HepG2 (cell line): ENCODE measurements around the gene SLC36A2. TPM values are rescaled to one million over a fixed set of nuclear protein-coding genes. Genes with fewer than 3 reads are reported as not detected.

Source experiments
- ATAC-seq: fragments of 200-7000 bp; cut with Tn5 transposase; 3 replicates; pipeline ENCODE4 v1.9.1; 2020; ENCODE audit warnings: mild to moderate bottlenecking, moderate library complexity
- BruUV-seq: library from RNA; stranded (reverse); fragments of 400-500 nt; replicated peaks from 2 replicates; lab custom pipeline; 2021; lab: Mats Ljungman, UMichigan
- CTCF ChIA-PET: fragments of 300-600 bp; formaldehyde crosslinking; extraction: SDS; loops from one replicate; lab custom pipeline; 2021; ENCODE audit warnings: low total read pairs, inconsistent platforms, low intra/inter-chr PET ratio; lab: Yijun Ruan, JAX
- POLR2A ChIA-PET: fragments of 350-600 bp; sonication (Branson Sonifier 250); formaldehyde crosslinking; loops from one replicate; lab custom pipeline; 2020; ENCODE audit warnings: antibody characterized with exemption, inconsistent platforms; lab: Yijun Ruan, JAX
- DNase-seq: peaks from one replicate; pipeline ENCODE4 v3.0.0-alpha.2; 2015; ENCODE audit warnings: low spot score
- FAIRE-seq: peaks from 3 replicates; lab custom pipeline; 2011; peaks lifted over from hg19 to GRCh38; lab: Jason Lieb, UNC
- H2AFZ ChIP-seq: one replicate; pipeline ENCODE4 v1.6.1; 2011; ENCODE audit warnings: low read length, inconsistent platforms
- H3K27ac ChIP-seq: fragments of 300-600 bp; 3 replicates; pipeline ENCODE4 v1.8.0; 2011; ENCODE audit warnings: mixed run types, mild to moderate bottlenecking, mixed read lengths, low read length, inconsistent platforms; ENCODE audit not compliant: insufficient read depth; ENCODE audit errors: extremely low read length
- H3K27me3 ChIP-seq, 2 experiments: fragments of 200-600 bp in 1 of 2; 2 replicates in 1 of 2; 3 replicates in 1 of 2; pipeline versions ENCODE4 v1.6.0 to v1.8.0; 2011; ENCODE audit warnings: low read length in 2 of 2, mild to moderate bottlenecking in 2 of 2, moderate library complexity in 2 of 2, inconsistent platforms in 1 of 2; ENCODE audit not compliant: insufficient read depth in 2 of 2, control insufficient read depth in 1 of 2
- H3K36me3 ChIP-seq, 2 experiments: fragments of 200-600 bp in 1 of 2; replicated peaks in 1 of 2; 2 replicates in 1 of 2; 3 replicates in 1 of 2; pipeline versions ENCODE4 v1.5.1 to v1.8.0; 2011; ENCODE audit warnings: low read length in 2 of 2, inconsistent platforms in 1 of 2; ENCODE audit not compliant: insufficient read depth in 2 of 2, control insufficient read depth in 1 of 2
- H3K4me1 ChIP-seq: 2 replicates; pipeline ENCODE4 v1.5.1; 2012; ENCODE audit warnings: low read length, inconsistent platforms; ENCODE audit not compliant: insufficient read depth
- H3K4me2 ChIP-seq: 2 replicates; pipeline ENCODE4 v1.6.0; 2011; ENCODE audit warnings: low read depth, low read length, inconsistent platforms
- H3K4me3 ChIP-seq, 3 experiments: fragments of 200-600 bp in 1 of 3; sonication (generic), shearing (Covaris generic) in 1 of 3; replicated peaks in 1 of 3; 2 replicates each; pipeline ENCODE4 v1.5.1; 2011 to 2016; ENCODE audit warnings: low read length in 3 of 3, inconsistent platforms in 2 of 3, low read depth in 2 of 3, mild to moderate bottlenecking in 2 of 3, control low read depth in 1 of 3, mixed read lengths in 1 of 3; ENCODE audit not compliant: insufficient read depth in 1 of 3
- H3K79me2 ChIP-seq: one replicate; pipeline ENCODE4 v1.6.1; 2011; ENCODE audit warnings: low read length, inconsistent platforms; ENCODE audit not compliant: insufficient read depth
- H3K9ac ChIP-seq: 2 replicates; pipeline ENCODE4 v1.6.0; 2011; ENCODE audit warnings: mild to moderate bottlenecking, low read depth, low read length, inconsistent platforms; ENCODE audit not compliant: insufficient read depth
- H3K9me3 ChIP-seq: 2 replicates; pipeline ENCODE4 v1.5.1; 2012; ENCODE audit warnings: mild to moderate bottlenecking, low read length
- H4K20me1 ChIP-seq: 2 replicates; pipeline ENCODE4 v1.6.0; 2011; ENCODE audit warnings: inconsistent platforms, mild to moderate bottlenecking, low read length, moderate library complexity; ENCODE audit not compliant: insufficient read depth
- ATAD3A ChIP-seq: sonication (generic); formaldehyde crosslinking; IDR thresholded peaks from 2 replicates; pipeline ENCODE4 v1.4.0; 2020; ENCODE audit warnings: missing genetic modification reagents
- ATM ChIP-seq: fragments of 450-650 bp; IDR thresholded peaks from 2 replicates; pipeline ENCODE4 v1.7.1; 2017; ENCODE audit warnings: mild to moderate bottlenecking, borderline replicate concordance
- HCFC1 ChIP-seq: fragments of 150-350 bp; IDR thresholded peaks from 2 replicates; pipeline ENCODE4 v1.6.1; 2014; ENCODE audit warnings: low read depth, low read length
- HNF4G ChIP-seq, 2 experiments: sonication (generic) in 1 of 2; formaldehyde crosslinking in 1 of 2; IDR thresholded peaks; 2 replicates each; pipeline versions ENCODE4 v1.4.0 to v1.6.1; 2011 to 2020; ENCODE audit warnings: borderline replicate concordance in 2 of 2, low read depth in 2 of 2, mild to moderate bottlenecking in 2 of 2, low read length in 1 of 2, missing genetic modification reagents in 1 of 2, moderate library complexity in 1 of 2
- HOXA7 ChIP-seq: sonication (generic); formaldehyde crosslinking; IDR thresholded peaks from 2 replicates; pipeline ENCODE4 v1.8.1; 2022; ENCODE audit warnings: mild to moderate bottlenecking, missing genetic modification reagents, moderate library complexity
- JDP2 ChIP-seq: sonication (generic); formaldehyde crosslinking; IDR thresholded peaks from 2 replicates; pipeline ENCODE4 v1.8.1; 2022; ENCODE audit warnings: missing genetic modification reagents, borderline replicate concordance
- MTA3 ChIP-seq: sonication (generic); formaldehyde crosslinking; IDR thresholded peaks from 2 replicates; pipeline ENCODE4 v1.4.0; 2020; ENCODE audit warnings: missing genetic modification reagents
- NFKBIZ ChIP-seq: IDR thresholded peaks from 2 replicates; pipeline ENCODE4 v1.6.1; 2018; ENCODE audit warnings: missing genetic modification reagents, missing compliant biosample characterization
- POLR2G ChIP-seq: fragments of 200-400 bp; formaldehyde crosslinking; IDR thresholded peaks from 2 replicates; pipeline ENCODE4 v1.6.1; 2018; ENCODE audit warnings: mild to moderate bottlenecking, low read depth, low read length, moderate library complexity
- RARA ChIP-seq: IDR thresholded peaks from 2 replicates; pipeline ENCODE4 v1.6.1; 2016; ENCODE audit warnings: missing genetic modification reagents, missing compliant biosample characterization
- SMC3 ChIP-seq: IDR thresholded peaks from 2 replicates; pipeline ENCODE4 v1.6.1; 2011; ENCODE audit warnings: low read length, improper control_type of control experiment
- SSRP1 ChIP-seq: IDR thresholded peaks from 2 replicates; pipeline ENCODE4 v1.6.1; 2016; ENCODE audit warnings: control low read depth
- ZBTB1 ChIP-seq: sonication (generic); formaldehyde crosslinking; IDR thresholded peaks from 2 replicates; pipeline ENCODE4 v1.4.0; 2020; ENCODE audit warnings: missing genetic modification reagents, borderline replicate concordance
- ZC3H4 ChIP-seq: sonication (generic); formaldehyde crosslinking; IDR thresholded peaks from 2 replicates; pipeline ENCODE4 v1.4.0; 2020; ENCODE audit warnings: missing genetic modification reagents, borderline replicate concordance
- ZKSCAN1 ChIP-seq: fragments of 150-350 bp; IDR thresholded peaks from 2 replicates; pipeline ENCODE4 v1.6.1; 2014; ENCODE audit warnings: low read length
- WGBS: methylation state at CpG from one replicate; pipeline ENCODE4 v1.1.6; 2017; ENCODE audit warnings: low lambda C conversion rate; 5-methylcytosine and 5-hydroxymethylcytosine counted together
- in situ Hi-C: cut with HindIII; loops from 2 replicates; pipeline ENCODE4 v1.10.0; 2017; ENCODE audit warnings: low pct_unique_long_range_greater_than_20kb; ENCODE audit not compliant: extremely low pct_ligation_motif_present
- intact Hi-C: fragments of 100-400 bp; cut with micrococcal nuclease; formaldehyde crosslinking; loops from one replicate; pipeline ENCODE4 v1.10.0; 2022; ENCODE audit not compliant: unreplicated experiment
- polyA plus RNA-seq, 8 experiments: library from polyadenylated mRNA; depleted of rRNA in 3 of 8; stranded (reverse) in 7 of 8; unstranded in 1 of 8; fragments of >200 nt; fragmentation: Illumina TruSeq in 4 of 8; extraction: Trizol in 4 of 8; gene quantifications; 2 replicates each; pipeline versions ENCODE4 v1.2.1 to v1.2.3, GENCODE V29; 2011 to 2016; ENCODE audit warnings: low read depth in 4 of 8, missing spikeins in 1 of 8, mixed read lengths in 1 of 8; ENCODE audit not compliant: insufficient read depth in 1 of 8
- total RNA-seq, 5 experiments: library from RNA; depleted of rRNA; stranded (reverse); fragments of >200 nt; fragmentation: Illumina TruSeq; extraction: Trizol; gene quantifications; 2 replicates each; pipeline ENCODE4 v1.2.3, GENCODE V29; 2016; ENCODE audit warnings: low read depth in 1 of 5
- TF ChIP-seq, protein P1 (sequence below): sonication (generic); formaldehyde crosslinking; IDR thresholded peaks from 2 replicates; pipeline ENCODE4 v1.5.0; 2020; ENCODE audit warnings: mild to moderate bottlenecking, missing genetic modification reagents
- TF ChIP-seq, protein P2 (sequence below): sonication (generic); formaldehyde crosslinking; IDR thresholded peaks from 2 replicates; pipeline ENCODE4 v1.4.0; 2020; ENCODE audit warnings: missing genetic modification reagents

SLC36A2 gene
- total and polyA plus RNA-seq, 2 of the 13 experiments (the other 11 are each of a cell fraction or from before 2014, with no cell fraction given), result 0.03 TPM; not detected in 1

DNA sequence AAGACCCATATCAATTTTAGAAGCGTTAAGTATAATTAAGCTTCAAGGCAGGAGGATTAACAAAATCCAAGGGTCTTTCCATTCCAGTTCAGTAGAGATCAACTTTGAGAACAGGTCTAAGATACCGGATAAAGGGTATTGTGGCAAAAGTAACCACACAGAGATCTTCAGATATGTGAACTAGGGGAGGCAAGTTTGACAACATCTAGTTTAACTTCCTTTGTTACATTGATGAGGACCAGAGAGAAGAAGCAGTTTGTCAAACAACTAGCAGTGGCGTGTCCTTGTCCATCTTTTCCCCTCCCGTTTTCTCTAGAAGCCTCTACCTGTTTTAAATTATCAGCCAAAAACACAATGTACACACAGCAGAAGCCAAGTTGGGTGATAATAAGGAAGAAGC, 8.6 kb downstream of the SLC36A2 start (continued):
- TF ChIP-seq HNF4G (IDR thresholded peaks at IDR 0.05; ENCODE audit: borderline replicate concordance, low read depth, low read length) (no peak), HNF4G (CRISPR knock-in tag; IDR thresholded peaks at IDR 0.05; ENCODE audit: borderline replicate concordance, low read depth) (no peak), SSRP1 (no peak), ZBTB1 (CRISPR knock-in tag) (no peak), HCFC1 (no peak), JDP2 (CRISPR knock-in tag) (no peak), POLR2G (no peak)
- TF ChIP-seq, protein P1, sequence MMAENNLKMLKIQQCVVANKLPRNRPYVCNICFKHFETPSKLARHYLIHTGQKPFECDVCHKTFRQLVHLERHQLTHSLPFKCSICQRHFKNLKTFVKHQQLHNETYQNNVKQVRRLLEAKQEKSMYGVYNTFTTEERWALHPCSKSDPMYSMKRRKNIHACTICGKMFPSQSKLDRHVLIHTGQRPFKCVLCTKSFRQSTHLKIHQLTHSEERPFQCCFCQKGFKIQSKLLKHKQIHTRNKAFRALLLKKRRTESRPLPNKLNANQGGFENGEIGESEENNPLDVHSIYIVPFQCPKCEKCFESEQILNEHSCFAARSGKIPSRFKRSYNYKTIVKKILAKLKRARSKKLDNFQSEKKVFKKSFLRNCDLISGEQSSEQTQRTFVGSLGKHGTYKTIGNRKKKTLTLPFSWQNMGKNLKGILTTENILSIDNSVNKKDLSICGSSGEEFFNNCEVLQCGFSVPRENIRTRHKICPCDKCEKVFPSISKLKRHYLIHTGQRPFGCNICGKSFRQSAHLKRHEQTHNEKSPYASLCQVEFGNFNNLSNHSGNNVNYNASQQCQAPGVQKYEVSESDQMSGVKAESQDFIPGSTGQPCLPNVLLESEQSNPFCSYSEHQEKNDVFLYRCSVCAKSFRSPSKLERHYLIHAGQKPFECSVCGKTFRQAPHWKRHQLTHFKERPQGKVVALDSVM (CRISPR knock-in tag), result no peak

DNA sequence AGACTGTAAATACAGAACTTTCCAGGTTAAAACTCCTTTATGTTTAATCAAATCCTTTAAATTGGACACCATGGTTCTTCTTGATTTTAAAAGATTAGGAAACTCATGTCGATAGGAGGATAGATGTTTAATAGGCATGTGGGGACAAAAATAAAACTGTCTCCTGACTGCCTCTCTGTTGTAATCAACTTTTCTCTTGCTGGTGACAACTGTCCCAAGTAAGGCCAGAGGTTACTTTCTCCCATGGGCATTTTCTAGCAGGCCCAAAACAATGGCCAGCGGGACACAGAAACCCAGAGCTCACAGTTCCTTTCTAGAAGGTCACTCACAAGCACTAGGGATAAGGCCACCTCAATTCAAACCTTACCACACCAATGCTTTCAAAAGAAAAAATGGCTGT, 14.5 kb downstream of the SLC36A2 start:
- 21% methylated on average over 2 of the region's 2 CpGs for WGBS
- CTCF ChIA-PET, result no interaction called here
- Histone ChIP-seq H3K27me3 (peaks cover 0 to under 1% of the 10 kb centered on the region in 2 experiments; a peak in 2 of 5 replicates), H3K79me2 (no peaks in the 10 kb centered on the region), H3K9ac (no peak overlapping the region), H3K4me3 (no peak overlapping the region), H3K27ac (no peak overlapping the region), H3K36me3 (no peaks in the 10 kb centered on the region), H3K4me1 (no peaks in the 10 kb centered on the region), H2AFZ (no peak overlapping the region), H3K4me2 (no peak overlapping the region), H3K9me3 (no peaks in the 10 kb centered on the region), H4K20me1 (no peaks in the 10 kb centered on the region)
- ATAC-seq (no peak), FAIRE-seq (no peak), DNase-seq (no peak)
- intact Hi-C loops, result no loop called here
- no TSS peak for BruUV-seq
- POLR2A ChIA-PET, result no interaction called here
- in situ Hi-C loops, result no loop called here
- TF ChIP-seq HOXA7 (CRISPR knock-in tag) (no peak), NFKBIZ (CRISPR knock-in tag) (no peak), ATAD3A (CRISPR knock-in tag) (no peak), MTA3 (CRISPR knock-in tag) (no peak), RARA (CRISPR knock-in tag) (no peak), ZC3H4 (no peak), ZKSCAN1 (no peak), SMC3 (no peak), ATM (no peak)
- TF ChIP-seq, protein P2, sequence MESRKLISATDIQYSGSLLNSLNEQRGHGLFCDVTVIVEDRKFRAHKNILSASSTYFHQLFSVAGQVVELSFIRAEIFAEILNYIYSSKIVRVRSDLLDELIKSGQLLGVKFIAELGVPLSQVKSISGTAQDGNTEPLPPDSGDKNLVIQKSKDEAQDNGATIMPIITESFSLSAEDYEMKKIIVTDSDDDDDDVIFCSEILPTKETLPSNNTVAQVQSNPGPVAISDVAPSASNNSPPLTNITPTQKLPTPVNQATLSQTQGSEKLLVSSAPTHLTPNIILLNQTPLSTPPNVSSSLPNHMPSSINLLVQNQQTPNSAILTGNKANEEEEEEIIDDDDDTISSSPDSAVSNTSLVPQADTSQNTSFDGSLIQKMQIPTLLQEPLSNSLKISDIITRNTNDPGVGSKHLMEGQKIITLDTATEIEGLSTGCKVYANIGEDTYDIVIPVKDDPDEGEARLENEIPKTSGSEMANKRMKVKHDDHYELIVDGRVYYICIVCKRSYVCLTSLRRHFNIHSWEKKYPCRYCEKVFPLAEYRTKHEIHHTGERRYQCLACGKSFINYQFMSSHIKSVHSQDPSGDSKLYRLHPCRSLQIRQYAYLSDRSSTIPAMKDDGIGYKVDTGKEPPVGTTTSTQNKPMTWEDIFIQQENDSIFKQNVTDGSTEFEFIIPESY, result no peak
